T-helper 2 cell treated with Interferon-gamma antibody and Interleukin-4, amounts not matched to agents 100 ng/mL and 5 ng/mL, for 36 hours (primary cell): ENCODE data around the gene ACSL6. TPM values are rescaled to one million over a fixed set of nuclear protein-coding genes. Genes with fewer than 3 reads are reported as not detected.

Source experiments
- intact Hi-C: fragments of 100-400 bp; cut with micrococcal nuclease; formaldehyde crosslinking; loops from one replicate; pipeline ENCODE4 v1.15.1; 2023
- total RNA-seq: library from RNA; stranded (reverse); gene quantifications from 2 replicates; pipeline ENCODE4 v1.2.3, GENCODE V29; 2022

The ACSL6 gene
- total RNA-seq, 1 donor from 2014 or later = 10.2 TPM

DNA sequence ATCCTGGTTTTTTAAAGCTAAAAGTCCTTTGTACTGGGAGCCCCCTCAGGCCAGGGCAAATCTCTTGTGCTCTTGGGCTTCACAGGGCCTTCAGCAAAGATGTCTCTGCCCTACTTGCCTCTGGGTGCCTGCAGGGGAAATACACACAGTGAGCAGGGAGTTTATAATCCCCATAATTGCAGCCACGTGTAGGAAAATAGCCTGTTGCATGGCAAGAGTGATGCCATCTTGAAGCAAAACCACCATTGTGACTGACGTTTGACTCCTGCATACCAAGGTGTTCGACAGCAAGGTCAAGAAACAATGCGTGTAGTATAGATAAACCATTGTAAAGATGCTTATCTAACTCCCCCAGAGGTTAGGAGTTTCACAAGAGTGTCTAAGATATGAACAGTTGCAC is 37.6 kb upstream of the ACSL6 start:
- intact Hi-C loops = no loop called here

DNA sequence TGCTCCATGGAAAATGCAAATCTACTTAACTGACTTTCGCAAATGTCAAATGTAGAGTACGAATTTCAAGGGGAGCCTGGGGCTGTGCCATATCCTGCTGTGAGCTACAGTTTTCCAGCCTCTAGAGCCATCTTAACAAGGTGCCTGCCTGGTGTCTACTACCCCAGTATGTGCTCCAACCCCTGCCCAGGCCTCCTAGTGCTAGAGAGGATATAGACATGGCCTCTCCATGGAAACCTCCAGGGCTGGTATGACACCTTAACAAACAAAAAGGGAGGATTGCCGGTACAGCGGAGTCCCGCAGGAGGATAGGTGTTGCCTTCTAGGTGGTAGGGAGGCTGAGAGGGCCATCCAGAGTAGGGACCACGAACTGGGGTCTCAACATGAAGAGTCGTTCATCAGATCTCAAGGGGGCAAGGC is 35.4 kb upstream of the ACSL6 start:
- intact Hi-C loops = no loop called here

DNA sequence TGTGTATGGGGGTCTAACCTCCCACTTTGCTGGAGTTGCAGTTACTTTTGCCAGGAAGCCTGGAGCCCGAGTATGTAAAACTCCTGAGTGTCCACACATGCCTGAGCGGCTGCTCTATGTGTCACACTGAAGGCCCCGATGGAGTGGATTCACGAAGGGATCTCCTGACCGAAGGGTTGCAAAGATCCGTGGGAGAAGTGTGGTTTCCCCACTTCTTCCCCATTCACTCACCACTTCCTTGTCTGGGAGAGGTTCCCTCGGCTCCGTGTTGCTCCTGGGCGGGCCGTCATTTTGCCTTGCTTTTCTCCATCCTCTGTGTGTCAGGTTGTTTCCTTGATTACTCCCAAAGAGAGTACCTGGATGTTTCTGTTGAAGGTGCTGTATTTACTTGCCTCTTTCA is 32.7 kb upstream of the ACSL6 start:
- intact Hi-C loops = no loop called here

DNA sequence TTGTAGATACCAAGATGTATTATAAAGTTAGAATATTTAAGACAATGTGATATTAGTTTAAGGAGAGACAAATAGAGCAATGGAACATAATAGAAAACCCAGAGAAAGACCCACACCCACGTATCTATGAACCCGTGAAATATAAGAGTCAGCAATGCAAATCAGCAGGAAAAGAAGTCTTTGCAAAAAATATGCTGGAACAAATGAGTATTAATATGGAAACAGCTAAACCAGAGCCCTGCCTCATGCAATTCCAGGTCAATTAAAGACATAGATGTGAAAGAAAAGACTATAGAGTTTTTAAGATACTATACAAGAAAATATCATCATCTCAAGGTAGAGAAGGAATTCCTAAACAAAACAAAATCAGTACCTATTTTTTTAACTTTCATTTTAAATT is 25.9 kb upstream of the ACSL6 start:
- intact Hi-C loops = no loop called here

DNA sequence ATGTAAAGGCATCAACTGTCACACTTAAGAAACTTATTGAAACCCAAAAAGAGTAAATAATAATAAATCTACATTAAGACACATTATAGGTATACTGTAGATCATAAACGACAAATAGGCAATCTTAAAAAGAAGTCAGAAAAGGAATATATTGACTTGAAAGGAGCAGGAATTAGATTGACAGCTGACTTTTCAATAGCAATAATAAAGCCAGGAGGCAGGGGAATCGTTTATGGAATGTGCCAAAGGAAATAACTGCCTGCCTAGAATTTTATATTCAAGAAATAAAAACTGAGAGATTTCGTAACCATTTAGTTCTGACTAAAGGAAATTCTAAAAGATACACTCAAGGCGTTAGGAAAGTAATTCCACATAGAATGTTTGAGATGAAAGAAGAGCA is 21.7 kb upstream of the ACSL6 start:
- intact Hi-C loops = no loop called here

DNA sequence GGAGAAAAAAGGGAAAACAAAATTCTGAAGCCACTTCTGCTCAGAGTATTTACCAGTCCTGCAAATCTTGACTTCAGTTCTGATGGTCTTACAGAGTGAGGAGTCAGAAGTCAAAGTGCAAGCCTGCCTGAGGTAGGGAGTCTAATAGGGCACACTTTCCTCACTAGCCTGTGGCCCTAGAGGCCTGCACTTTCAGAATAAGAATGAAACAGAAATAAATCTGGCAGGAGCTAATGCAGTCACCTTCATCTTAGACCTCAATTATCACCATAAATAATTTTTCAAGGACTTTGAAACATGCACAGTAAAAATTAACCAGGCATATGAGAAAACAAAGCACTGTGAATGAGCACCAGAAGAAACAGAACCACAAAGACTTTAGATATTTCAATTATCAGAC is 20.7 kb upstream of the ACSL6 start:
- intact Hi-C loops = no loop called here

DNA sequence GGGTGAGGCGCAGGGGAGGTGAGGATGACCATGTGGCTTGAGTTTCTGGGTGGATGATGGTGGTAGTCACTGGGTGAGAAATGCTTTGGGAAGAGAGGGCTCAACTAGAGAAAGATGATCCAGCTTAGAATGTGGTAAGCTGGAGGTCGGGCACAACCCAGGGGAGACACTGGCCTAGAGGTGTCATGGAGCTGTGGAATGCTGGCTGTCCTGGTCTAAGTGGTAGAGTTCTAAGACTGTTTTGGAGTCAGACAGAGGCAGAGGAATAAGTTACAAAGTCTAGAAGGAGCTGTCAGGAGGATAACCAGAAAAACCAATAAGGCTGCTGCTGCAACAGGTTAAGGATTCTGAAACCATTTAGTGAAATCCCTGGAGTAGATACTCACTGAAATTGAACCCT is 19.2 kb upstream of the ACSL6 start:
- intact Hi-C loops = no loop called here

DNA sequence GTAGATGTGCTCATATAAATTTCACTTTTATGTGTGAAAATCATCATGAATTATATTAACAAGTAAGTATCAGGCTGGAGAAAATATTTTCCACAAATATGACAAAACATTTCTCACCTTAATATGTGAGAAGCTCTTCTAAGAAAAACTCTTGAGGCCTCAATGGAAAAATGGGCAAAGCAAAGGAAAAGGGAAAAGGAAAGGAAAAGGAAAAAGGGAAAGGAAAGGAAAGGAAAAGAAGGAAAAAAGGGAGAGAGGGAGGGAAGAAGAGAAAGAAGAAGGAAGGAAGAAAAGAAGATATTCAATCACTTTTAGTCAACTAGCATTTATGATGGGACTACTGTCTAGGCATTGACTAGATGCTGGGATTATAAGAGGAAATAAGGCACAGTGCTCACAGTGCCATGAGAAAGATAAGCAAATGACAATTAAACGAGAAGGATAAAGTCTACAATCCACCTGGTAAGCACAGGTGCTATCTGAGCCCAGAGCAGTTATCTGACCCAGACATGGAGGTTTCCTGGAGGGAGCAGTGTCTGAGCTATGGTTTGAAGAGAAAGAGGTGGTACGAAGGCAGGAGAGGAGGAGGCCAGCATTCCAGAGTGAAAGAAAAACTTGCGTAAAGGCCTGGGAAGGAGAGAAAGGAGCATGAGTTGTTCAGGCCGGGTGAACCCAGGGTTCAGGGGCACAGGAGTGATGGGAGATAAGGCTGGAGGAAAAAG is 18.3 kb upstream of the ACSL6 start:
- intact Hi-C loops = no loop called here

DNA sequence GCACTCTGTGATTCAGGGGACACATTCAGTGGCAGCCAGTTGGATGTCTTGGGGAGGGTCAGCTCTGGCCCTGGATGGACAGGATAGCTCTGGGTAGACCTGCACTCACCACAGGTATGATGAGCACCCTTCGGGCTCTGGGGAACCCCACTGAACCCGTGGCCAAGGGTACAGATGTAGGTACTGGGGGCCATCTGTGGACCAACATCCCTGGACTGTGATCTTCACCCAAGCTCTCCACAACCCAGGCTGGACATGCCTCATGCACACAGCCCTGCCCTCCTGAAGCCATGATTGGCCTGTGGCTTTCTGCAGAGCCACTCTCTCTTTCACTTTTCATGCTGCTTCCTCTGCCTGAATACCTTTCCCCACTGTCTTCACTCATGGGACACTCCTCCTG is 15.6 kb upstream of the ACSL6 start:
- intact Hi-C loops = no loop called here

DNA sequence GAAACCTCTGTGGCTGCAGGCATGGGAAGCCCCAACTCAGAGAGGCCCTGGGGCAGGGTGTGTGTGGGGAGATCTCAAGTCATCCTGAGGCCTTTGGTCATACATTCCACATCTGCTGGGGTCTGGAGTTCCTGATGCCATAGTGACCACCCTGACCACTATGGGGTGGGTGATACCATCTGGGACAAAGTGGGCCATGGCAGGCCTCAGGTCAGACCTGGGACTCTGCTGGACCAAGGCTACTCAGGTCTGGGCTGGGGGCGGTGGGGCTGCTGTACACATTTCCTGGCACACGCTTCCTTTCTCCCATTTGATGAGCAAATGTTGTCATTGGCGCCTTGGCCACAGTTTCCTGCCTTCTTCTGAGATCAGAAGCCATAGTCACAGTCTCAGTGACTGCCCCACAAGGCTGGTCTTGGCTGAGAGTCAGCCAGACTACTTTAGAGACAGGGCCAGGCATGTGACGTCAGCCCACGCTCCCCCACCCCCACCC is 15.1 kb upstream of the ACSL6 start:
- intact Hi-C loops = no loop called here

DNA sequence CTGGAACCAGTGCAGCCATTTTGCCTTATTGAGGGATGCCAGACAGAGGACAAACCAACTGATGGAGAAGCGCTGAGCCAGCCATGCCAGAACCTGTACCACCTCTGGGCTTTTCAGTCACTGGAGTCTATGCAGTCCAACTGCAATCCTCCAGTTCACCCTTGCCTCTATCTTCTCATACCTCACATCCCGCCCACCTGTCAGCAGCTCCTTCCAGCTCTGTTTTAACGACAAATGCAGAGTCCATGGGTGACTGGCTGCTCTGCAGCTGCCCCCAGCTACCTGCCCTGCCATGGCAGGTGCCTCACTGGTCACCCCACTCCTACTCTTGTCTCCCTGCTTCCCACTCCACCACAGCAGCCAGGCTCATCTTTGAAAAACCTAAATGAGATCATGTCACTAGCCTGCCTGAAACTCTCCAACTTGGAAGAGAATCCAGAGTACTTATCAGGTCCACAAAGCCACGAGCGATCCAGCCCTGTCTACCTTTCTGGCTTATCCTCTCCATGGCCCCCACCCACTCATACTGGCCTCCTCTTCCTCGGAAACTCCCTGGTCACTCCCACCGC is 14.0 kb upstream of the ACSL6 start:
- intact Hi-C loops = no loop called here

DNA sequence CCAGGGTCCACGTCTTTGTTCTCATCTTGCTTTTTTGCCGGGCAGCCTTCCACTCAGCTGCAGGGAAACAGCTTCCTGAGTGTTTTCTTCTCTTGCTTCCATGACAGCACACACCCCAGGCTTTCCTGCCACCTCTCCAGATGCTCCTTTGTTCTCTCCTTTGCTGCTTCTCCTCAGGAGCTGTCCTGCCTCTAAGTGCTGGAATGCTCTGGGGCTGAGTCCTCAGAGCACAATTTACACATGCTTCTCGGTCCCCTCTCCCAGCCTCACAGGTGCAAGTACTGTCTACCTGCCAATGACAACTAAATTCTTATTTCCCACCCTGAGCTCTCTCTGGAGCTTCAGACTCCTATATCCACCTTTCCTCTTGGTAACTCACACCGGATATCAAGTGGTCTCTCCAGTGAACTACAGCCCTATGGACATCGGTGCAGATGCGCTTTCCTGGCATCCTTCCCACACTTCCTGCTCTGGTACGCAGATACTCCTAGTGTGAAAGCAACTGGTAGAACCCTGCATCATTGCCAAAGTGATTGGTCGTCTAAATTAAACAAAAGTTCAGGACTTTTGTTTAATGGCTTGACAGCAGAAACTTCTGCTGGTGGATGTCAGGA is 13.4 kb upstream of the ACSL6 start:
- intact Hi-C loops = loop anchor here (5.0 kb wide), 2 partner anchors 228 to 278 kb away; partner anchors contain the start of gene FNIP1

DNA sequence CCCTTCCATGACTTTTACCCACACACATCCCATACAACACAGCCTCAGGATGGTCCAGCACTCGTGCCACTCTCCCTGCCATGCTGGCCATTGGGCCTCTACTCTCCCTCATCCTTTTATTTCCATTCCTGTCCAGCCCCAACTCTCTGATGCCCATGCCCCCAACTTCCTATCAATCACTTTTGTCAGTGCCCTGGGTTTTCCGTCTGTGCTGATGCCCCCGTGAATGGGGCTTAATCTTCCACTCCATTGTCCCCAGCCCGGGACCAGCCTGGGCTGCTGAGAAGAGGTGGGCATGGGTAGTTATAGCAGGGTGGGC is 12.6 kb upstream of the ACSL6 start:
- intact Hi-C loops = loop anchor here (5.0 kb wide), 2 partner anchors 227 to 277 kb away; partner anchors contain the start of gene FNIP1

DNA sequence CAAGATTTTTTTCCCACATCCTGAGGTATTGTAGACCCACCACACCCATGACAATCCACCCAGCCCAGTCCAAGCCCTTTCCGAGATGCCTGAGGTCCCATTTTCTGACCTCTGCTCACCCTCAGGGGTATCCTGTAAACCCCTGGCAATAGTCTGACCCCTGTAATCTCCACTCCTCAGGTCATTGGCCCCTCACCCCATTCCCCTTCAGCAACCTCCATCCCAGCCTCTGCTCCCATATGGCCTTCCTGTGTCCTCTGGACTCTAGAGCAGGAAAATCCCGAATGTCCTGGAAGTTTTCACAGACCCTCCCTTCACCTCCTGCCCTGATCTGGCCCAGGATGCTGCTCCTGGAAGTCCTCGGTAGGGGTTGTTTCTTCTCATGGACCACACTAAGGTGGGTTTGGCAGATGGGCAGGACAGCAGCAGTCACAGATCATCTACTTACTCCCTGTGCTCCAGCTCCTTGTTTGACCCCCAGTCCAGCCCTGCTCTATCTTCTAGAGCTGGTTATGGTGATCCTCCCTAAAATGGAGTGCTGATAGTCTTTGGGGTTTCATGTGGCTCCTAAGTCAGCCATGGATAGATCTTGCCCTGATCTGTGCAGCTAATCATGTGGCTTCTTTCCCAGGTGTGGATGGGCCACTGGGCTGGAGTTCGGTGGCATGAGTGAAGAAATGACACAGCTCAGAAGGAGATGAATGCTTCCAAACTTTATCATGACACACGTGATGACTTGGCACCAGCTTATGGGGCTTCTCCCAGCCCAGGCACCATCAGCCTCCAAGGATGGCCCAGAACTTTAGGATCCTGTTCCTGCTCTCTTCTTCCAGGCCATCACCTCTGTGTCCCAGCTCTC is 12.0 kb upstream of the ACSL6 start:
- intact Hi-C loops = loop anchor here (5.0 kb wide), 2 partner anchors 226 to 276 kb away; partner anchors contain the start of gene FNIP1

DNA sequence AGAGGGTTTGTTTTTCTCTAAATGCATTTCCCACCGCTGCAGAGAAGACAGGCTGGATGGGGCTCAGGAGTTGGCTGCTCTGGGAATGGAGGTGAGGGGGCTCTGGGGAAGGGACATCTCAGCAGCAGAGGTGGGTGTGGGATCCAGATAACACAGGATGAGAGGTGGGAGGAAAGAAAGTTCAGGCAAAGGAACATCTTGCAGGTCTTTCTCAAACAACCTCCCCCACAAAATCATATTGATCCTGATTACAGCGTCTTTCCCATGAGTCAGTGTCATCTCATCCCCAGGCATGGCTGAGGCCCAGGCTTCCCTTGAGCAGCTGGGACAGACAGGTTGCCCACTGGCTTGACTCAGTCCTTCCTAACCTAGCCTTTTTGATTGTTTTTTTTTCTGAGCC is 11.3 kb upstream of the ACSL6 start:
- intact Hi-C loops = loop anchor here (5.0 kb wide), 2 partner anchors 225 to 275 kb away; partner anchors contain the start of gene FNIP1

DNA sequence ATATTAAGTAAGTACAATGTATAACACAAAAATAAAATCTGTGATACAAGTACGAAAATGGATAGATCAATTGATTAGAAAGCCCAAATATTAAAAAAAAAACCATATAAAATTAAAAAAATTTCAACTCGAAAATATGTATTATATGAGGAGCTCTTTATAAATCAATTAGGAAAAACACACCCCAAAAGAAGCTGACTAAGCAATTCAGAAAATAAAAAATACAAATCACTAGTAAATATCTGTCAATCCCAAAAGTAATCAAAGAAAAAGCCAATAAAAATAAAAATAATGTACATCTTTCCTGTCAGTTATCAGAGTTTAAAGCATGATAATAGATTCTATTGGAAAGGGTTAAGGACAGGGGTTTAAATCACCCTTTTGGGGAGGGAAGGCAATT is 10.2 kb upstream of the ACSL6 start:
- intact Hi-C loops = loop anchor here (5.0 kb wide), 2 partner anchors 224 to 274 kb away; partner anchors contain the start of gene FNIP1

DNA sequence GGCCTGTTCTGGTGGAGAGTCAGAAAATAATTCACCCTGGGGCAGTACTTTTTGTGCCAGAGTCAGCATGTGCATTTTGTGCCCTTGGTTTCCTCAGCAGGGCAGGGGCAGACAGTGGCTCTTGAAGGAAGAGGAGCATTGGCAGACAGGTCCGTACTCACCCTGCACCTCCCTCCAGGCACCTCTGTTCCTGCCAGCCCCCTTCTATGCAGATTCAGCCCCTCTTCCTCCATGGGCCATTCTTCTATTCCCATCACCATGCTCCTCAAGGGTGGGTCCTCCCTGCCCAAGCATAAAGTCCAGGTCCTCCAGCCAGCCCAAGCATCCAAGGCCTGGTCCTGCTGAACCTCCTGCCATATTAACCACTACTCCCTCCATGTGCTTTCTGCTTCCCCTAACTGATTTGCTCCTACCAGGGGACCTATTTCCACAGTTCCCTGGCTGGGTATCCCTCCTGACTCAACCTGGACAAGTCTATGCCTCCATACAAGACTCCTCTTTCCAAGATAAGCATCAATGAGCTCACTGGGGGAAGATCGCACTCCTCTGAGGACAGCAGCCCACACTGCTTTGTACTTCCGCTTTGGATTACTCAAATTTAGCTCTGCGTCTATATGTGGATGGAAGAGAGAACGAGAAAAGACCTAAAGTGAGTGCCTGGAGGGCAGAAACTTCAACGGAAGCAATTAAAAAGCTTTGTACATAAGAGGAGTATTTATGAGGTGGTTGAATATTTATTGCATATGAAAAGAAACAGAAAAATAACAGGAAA is 9.3 kb upstream of the ACSL6 start:
- intact Hi-C loops = loop anchor here (1.0 to 5.0 kb wide), 5 partner anchors 8 to 385 kb away; partner anchors contain the start of genes FNIP1 and RAPGEF6

DNA sequence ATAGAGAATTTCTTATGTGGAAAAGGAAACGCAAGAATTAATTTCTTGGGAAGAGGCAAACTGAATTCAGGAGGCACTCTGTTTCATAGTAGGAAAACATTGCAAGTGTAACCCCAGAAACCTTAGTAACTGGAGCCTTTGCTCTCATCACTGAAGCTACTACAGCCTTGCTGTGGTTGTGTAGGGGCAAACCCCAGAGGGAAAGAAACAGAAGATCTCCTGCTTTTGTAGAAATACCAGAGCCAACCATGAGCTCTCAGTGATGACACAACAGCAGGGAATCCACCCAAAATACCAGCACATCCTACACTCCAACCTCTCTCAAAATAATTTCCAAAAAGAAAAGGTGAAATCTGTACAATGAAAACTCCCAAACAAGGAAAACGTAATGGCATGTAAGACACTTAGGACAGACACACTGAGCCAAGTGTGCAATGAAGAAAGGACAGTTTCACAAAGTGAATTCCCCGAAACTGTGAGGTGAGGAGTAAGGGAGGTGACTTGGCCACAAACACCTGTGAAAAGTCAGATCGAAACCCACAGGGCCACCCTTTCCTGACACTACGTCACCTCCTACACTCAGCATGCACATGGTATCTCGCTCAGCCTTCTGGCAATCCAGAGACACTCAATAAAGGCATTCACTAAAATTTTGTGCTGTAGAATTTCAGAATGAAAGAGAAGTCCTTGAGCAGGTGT is 8.5 kb upstream of the ACSL6 start:
- intact Hi-C loops = loop anchor here (1.0 to 5.0 kb wide), 5 partner anchors 8 to 385 kb away; partner anchors contain the start of genes FNIP1 and RAPGEF6

DNA sequence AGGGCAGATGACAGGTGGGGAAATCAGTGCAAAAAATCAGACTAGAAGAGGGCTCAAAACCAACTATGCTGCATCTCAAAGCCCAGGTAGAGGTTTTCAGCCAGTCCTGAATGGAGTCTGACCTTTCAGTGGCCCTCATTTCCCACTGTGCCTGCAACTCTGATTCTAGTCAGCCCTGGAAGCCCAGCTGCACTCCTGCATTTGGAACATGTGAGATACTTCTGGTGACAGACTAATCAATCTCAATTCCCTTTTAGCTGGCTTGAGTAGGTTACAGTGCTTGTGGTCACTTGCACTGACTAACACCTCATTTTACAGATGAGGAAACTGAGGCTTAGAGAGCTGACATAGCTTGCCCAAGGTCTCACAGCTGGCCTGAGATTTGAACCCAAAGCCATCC is 7.9 kb upstream of the ACSL6 start:
- intact Hi-C loops = no loop called here
